HL-60 (cell line): Measurements from ENCODE around the gene ANK3.

Source experiments
- DNase-seq, 2 experiments: peaks; one replicate each; pipeline ENCODE4 v3.0.0-alpha.2; 2010 to 2020; ENCODE audit warnings: low read depth in 1 of 2, low spot score in 1 of 2
- H3K27ac ChIP-seq: fragments of 250-450 bp; sonication (Bioruptor Pico); replicated peaks from 2 replicates; pipeline ENCODE4 v1.5.1; 2020; ENCODE audit warnings: mild to moderate bottlenecking, moderate library complexity
- H3K27me3 ChIP-seq: fragments of 250-450 bp; sonication (Bioruptor Pico); 2 replicates; pipeline ENCODE4 v1.5.1; 2021; ENCODE audit warnings: mild to moderate bottlenecking, moderate library complexity; ENCODE audit not compliant: insufficient read depth, poor library complexity, severe bottlenecking
- H3K4me3 ChIP-seq: replicated peaks from 2 replicates; pipeline ENCODE4 v1.5.1; 2011; ENCODE audit warnings: mild to moderate bottlenecking, control low read depth, low read length; ENCODE audit not compliant: insufficient read depth
- GABPA ChIP-seq: IDR thresholded peaks from 2 replicates; pipeline ENCODE4 v1.6.1; 2012; ENCODE audit warnings: low read depth
- POLR2AphosphoS5 ChIP-seq: IDR thresholded peaks from 2 replicates; pipeline ENCODE4 v1.6.1; 2012; ENCODE audit warnings: low read depth
- SPI1 ChIP-seq: IDR thresholded peaks from 2 replicates; pipeline ENCODE4 v1.6.1; 2012; ENCODE audit warnings: low read depth, mild to moderate bottlenecking, borderline replicate concordance
- TF ChIP-seq, protein P1 (sequence below): IDR thresholded peaks from one replicate; pipeline ENCODE4 v1.5.1; 2011; ENCODE audit warnings: low read length, control low read depth, inconsistent platforms; ENCODE audit not compliant: insufficient read depth
- TF ChIP-seq, protein P2 (sequence below): IDR thresholded peaks from 2 replicates; pipeline ENCODE4 v1.6.1; 2012; ENCODE audit warnings: low read depth; ENCODE audit not compliant: insufficient replicate concordance

ANK3 gene

DNA sequence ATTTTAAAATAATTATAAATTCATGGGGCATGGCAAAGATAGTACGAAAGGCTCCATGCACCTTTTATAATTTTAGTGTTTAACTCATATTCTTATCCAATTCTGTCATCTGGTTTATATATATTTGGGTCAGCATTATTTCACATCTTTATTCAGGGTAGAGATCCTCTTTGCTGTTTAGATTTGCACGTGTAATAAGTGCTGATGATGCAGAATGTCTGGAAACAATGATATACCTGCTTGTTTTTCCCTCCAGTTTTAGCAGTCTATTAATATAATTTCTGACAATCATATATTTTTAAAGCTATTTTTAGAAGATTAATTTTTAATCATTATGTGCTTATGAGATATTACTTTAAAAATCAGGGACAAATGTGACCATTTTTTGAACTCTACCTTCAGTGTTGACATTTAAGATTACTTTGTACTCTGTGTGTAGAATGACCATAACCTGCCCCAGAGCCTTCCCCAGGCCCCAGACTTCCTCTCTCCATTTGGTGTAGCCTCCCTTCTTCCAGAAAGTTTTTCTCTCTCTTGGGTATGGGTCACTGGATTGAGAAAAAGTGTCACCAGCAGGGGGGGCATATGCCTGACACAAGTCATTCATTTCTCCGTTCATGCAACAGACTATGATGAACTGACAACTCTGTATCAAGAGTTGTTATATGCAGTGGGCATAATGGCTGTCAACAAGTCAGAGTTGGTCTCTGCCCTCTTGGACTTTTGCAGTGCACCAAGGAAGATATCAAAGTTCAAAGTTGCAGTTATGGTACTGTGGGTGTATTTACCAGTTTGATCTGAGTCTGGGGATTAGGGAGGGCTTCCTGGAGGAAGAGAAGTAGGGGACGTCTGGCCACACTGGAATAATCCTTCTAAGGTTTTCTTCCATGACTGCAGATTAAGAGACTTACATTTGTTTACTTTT is 290.7 kb downstream of the ANK3 start:
- no peaks in the 10 kb centered on the region for H3K27me3 ChIP-seq
- TF ChIP-seq, protein P1, sequence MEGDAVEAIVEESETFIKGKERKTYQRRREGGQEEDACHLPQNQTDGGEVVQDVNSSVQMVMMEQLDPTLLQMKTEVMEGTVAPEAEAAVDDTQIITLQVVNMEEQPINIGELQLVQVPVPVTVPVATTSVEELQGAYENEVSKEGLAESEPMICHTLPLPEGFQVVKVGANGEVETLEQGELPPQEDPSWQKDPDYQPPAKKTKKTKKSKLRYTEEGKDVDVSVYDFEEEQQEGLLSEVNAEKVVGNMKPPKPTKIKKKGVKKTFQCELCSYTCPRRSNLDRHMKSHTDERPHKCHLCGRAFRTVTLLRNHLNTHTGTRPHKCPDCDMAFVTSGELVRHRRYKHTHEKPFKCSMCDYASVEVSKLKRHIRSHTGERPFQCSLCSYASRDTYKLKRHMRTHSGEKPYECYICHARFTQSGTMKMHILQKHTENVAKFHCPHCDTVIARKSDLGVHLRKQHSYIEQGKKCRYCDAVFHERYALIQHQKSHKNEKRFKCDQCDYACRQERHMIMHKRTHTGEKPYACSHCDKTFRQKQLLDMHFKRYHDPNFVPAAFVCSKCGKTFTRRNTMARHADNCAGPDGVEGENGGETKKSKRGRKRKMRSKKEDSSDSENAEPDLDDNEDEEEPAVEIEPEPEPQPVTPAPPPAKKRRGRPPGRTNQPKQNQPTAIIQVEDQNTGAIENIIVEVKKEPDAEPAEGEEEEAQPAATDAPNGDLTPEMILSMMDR, result peak; percentile 0
- TF ChIP-seq GABPA, result no peak
- no peak overlapping the region for H3K27ac ChIP-seq
- H3K4me3 ChIP-seq, result no peak overlapping the region
- peak; percentile 2 to 13 for DNase-seq

DNA sequence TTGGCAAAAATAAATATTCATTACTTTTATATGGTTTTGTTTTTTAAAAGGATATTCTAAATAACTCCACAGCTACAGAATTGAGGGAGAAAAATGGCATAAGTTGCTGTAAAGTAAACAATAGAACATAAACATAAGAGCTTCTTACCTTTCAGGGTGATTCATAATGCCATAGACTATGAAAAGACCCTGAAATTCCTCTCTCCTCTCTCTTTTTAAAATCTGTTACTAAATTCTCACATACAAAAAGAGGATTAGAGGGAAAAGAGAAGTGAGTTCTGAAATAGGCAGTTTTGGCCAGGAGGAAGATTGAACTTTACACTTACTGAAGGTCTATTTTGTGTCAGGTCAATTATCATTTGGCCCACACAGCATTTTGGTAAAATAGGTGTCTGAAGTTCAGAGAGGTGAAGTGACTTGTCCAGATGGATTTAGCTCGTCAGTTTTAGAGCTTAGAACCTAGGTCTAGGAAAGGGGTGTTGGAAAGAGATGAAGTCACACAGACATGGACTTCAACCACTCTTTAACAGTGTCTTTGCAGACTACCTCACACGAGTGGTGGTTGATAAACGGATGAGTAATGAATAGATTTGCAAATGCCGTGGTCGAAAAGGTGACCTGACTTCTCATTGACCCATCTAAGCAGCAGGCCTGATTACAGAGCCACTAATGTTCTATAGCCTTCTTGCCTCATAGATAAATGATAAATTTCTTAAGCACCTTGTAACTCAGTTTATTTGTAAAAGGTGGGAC is 292.7 kb downstream of the ANK3 start:
- no peak for TF ChIP-seq GABPA
- TF ChIP-seq POLR2AphosphoS5, result no peak
- TF ChIP-seq SPI1, result no peak
- TF ChIP-seq, protein P2, sequence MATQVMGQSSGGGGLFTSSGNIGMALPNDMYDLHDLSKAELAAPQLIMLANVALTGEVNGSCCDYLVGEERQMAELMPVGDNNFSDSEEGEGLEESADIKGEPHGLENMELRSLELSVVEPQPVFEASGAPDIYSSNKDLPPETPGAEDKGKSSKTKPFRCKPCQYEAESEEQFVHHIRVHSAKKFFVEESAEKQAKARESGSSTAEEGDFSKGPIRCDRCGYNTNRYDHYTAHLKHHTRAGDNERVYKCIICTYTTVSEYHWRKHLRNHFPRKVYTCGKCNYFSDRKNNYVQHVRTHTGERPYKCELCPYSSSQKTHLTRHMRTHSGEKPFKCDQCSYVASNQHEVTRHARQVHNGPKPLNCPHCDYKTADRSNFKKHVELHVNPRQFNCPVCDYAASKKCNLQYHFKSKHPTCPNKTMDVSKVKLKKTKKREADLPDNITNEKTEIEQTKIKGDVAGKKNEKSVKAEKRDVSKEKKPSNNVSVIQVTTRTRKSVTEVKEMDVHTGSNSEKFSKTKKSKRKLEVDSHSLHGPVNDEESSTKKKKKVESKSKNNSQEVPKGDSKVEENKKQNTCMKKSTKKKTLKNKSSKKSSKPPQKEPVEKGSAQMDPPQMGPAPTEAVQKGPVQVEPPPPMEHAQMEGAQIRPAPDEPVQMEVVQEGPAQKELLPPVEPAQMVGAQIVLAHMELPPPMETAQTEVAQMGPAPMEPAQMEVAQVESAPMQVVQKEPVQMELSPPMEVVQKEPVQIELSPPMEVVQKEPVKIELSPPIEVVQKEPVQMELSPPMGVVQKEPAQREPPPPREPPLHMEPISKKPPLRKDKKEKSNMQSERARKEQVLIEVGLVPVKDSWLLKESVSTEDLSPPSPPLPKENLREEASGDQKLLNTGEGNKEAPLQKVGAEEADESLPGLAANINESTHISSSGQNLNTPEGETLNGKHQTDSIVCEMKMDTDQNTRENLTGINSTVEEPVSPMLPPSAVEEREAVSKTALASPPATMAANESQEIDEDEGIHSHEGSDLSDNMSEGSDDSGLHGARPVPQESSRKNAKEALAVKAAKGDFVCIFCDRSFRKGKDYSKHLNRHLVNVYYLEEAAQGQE, result no peak
- TF ChIP-seq, protein P1, result no peak
- DNase-seq, result no peak
- no peaks in the 10 kb centered on the region for H3K27me3 ChIP-seq
- no peak overlapping the region for H3K27ac ChIP-seq
- H3K4me3 ChIP-seq, result no peak overlapping the region

DNA sequence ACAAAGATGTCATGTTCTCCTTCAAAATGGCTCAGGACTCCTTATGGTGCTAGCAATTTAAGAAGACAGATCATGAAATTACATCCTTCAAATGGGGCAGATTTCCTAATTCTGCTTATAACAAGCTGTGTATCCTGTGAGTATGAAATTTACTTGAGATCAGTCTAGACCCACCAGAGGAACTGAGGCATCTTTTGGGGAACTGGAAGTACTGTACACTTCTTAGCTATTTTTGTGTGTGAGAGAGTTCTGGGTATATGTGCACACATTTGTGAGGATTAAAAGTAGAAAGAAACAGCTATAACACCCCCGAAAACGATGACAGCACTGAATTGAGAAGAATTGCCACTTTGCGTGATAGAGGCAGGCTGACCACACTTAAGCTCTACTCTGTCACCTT is 296.4 kb downstream of the ANK3 start:
- no peak for TF ChIP-seq SPI1
- TF ChIP-seq, protein P2, result no peak

DNA sequence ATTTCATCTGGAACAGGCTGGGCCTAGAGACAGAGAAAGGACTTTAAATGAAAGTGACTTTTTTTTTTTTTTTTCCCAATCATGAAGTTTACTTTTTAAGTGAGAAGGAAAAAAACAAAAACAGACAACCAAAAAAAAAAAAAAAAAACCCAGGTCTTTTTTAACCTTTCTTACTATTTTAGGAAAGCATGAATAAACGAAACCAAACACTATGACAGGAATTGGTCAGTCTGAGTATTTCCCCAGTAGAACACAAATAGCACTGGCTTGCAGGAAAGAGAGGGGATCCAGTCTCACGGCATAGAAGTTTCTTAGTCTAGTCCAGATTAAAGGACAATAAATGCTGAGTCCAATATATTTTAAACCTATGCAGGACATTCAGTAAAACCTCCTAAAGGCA is 302.8 kb downstream of the ANK3 start:
- H3K27me3 ChIP-seq, result no peaks in the 10 kb centered on the region

More for the DNA sequence above, 296.4 kb downstream of the ANK3 start:
- no peaks in the 10 kb centered on the region for H3K27me3 ChIP-seq
- H3K27ac ChIP-seq, result no peak overlapping the region
- DNase-seq, result no peak
- H3K4me3 ChIP-seq, result no peak overlapping the region

More for the DNA sequence above, 302.8 kb downstream of the ANK3 start:
- no peak overlapping the region for H3K4me3 ChIP-seq
- H3K27ac ChIP-seq, result no peak overlapping the region
- no peak for DNase-seq
- TF ChIP-seq, protein P2, result no peak
- TF ChIP-seq SPI1, result no peak
- TF ChIP-seq GABPA, result no peak
- TF ChIP-seq, protein P1, result no peak
- no peak for TF ChIP-seq POLR2AphosphoS5
